HepG2 (cell line): ENCODE results near the gene HOXA5. TPM values are rescaled to one million over a fixed set of nuclear protein-coding genes. Genes with fewer than 3 reads are reported as not detected.

ENCODE experiments used
- ATAC-seq: fragments of 200-7000 bp; cut with Tn5 transposase; 3 replicates; pipeline ENCODE4 v1.9.1; 2020; ENCODE audit warnings: mild to moderate bottlenecking, moderate library complexity
- BruUV-seq: library from RNA; stranded (reverse); fragments of 400-500 nt; replicated peaks from 2 replicates; lab custom pipeline; 2021; lab: Mats Ljungman, UMichigan
- CTCF ChIA-PET: fragments of 300-600 bp; formaldehyde crosslinking; extraction: SDS; loops from one replicate; lab custom pipeline; 2021; ENCODE audit warnings: low total read pairs, inconsistent platforms, low intra/inter-chr PET ratio; lab: Yijun Ruan, JAX
- POLR2A ChIA-PET: fragments of 350-600 bp; sonication (Branson Sonifier 250); formaldehyde crosslinking; loops from one replicate; lab custom pipeline; 2020; ENCODE audit warnings: antibody characterized with exemption, inconsistent platforms; lab: Yijun Ruan, JAX
- DNase-seq: peaks from one replicate; pipeline ENCODE4 v3.0.0-alpha.2; 2015; ENCODE audit warnings: low spot score
- FAIRE-seq: peaks from 3 replicates; lab custom pipeline; 2011; peaks lifted over from hg19 to GRCh38; lab: Jason Lieb, UNC
- H2AFZ ChIP-seq: one replicate; pipeline ENCODE4 v1.6.1; 2011; ENCODE audit warnings: low read length, inconsistent platforms
- H3K27ac ChIP-seq: fragments of 300-600 bp; 3 replicates; pipeline ENCODE4 v1.8.0; 2011; ENCODE audit warnings: mixed run types, mild to moderate bottlenecking, mixed read lengths, low read length, inconsistent platforms; ENCODE audit not compliant: insufficient read depth; ENCODE audit errors: extremely low read length
- H3K27me3 ChIP-seq, 2 experiments: fragments of 200-600 bp in 1 of 2; 2 replicates in 1 of 2; 3 replicates in 1 of 2; pipeline versions ENCODE4 v1.6.0 to v1.8.0; 2011; ENCODE audit warnings: low read length in 2 of 2, mild to moderate bottlenecking in 2 of 2, moderate library complexity in 2 of 2, inconsistent platforms in 1 of 2; ENCODE audit not compliant: insufficient read depth in 2 of 2, control insufficient read depth in 1 of 2
- H3K36me3 ChIP-seq, 2 experiments: fragments of 200-600 bp in 1 of 2; replicated peaks in 1 of 2; 2 replicates in 1 of 2; 3 replicates in 1 of 2; pipeline versions ENCODE4 v1.5.1 to v1.8.0; 2011; ENCODE audit warnings: low read length in 2 of 2, inconsistent platforms in 1 of 2; ENCODE audit not compliant: insufficient read depth in 2 of 2, control insufficient read depth in 1 of 2
- H3K4me1 ChIP-seq: 2 replicates; pipeline ENCODE4 v1.5.1; 2012; ENCODE audit warnings: low read length, inconsistent platforms; ENCODE audit not compliant: insufficient read depth
- H3K4me2 ChIP-seq: 2 replicates; pipeline ENCODE4 v1.6.0; 2011; ENCODE audit warnings: low read depth, low read length, inconsistent platforms
- H3K4me3 ChIP-seq, 3 experiments: fragments of 200-600 bp in 1 of 3; sonication (generic), shearing (Covaris generic) in 1 of 3; replicated peaks in 1 of 3; 2 replicates each; pipeline ENCODE4 v1.5.1; 2011 to 2016; ENCODE audit warnings: low read length in 3 of 3, inconsistent platforms in 2 of 3, low read depth in 2 of 3, mild to moderate bottlenecking in 2 of 3, control low read depth in 1 of 3, mixed read lengths in 1 of 3; ENCODE audit not compliant: insufficient read depth in 1 of 3
- H3K79me2 ChIP-seq: one replicate; pipeline ENCODE4 v1.6.1; 2011; ENCODE audit warnings: low read length, inconsistent platforms; ENCODE audit not compliant: insufficient read depth
- H3K9ac ChIP-seq: 2 replicates; pipeline ENCODE4 v1.6.0; 2011; ENCODE audit warnings: mild to moderate bottlenecking, low read depth, low read length, inconsistent platforms; ENCODE audit not compliant: insufficient read depth
- H3K9me3 ChIP-seq: 2 replicates; pipeline ENCODE4 v1.5.1; 2012; ENCODE audit warnings: mild to moderate bottlenecking, low read length
- H4K20me1 ChIP-seq: 2 replicates; pipeline ENCODE4 v1.6.0; 2011; ENCODE audit warnings: inconsistent platforms, mild to moderate bottlenecking, low read length, moderate library complexity; ENCODE audit not compliant: insufficient read depth
- HNRNPH1 ChIP-seq: fragments of 200-400 bp; formaldehyde crosslinking; optimal IDR thresholded peaks from 2 replicates; pipeline ENCODE3; 2017; ENCODE audit warnings: mild to moderate bottlenecking, low read depth, low read length
- HNRNPL ChIP-seq: fragments of 200-400 bp; formaldehyde crosslinking; IDR thresholded peaks from 2 replicates; pipeline ENCODE4 v1.6.1; 2017; ENCODE audit warnings: mild to moderate bottlenecking, low read depth, low read length
- KLF6 ChIP-seq: IDR thresholded peaks from 2 replicates; pipeline ENCODE4 v1.8.0; 2016; ENCODE audit warnings: missing biosample characterization, missing genetic modification reagents
- REXO4 ChIP-seq: sonication (generic); formaldehyde crosslinking; IDR thresholded peaks from 2 replicates; pipeline ENCODE4 v1.8.0; 2022; ENCODE audit warnings: missing genetic modification reagents, mild to moderate bottlenecking, borderline replicate concordance
- ZBTB3 ChIP-seq: sonication (generic); formaldehyde crosslinking; IDR thresholded peaks from 2 replicates; pipeline ENCODE4 v1.4.0; 2020; ENCODE audit warnings: low read depth, mild to moderate bottlenecking, moderate library complexity, missing genetic modification reagents, borderline replicate concordance
- ZNF160 ChIP-seq: sonication (generic); formaldehyde crosslinking; IDR thresholded peaks from 2 replicates; pipeline ENCODE4 v1.8.0; 2022; ENCODE audit warnings: mild to moderate bottlenecking, inconsistent platforms, missing genetic modification reagents
- ZNF251 ChIP-seq: sonication (generic); formaldehyde crosslinking; IDR thresholded peaks from 2 replicates; pipeline ENCODE4 v1.9.0; 2021; ENCODE audit warnings: mild to moderate bottlenecking, missing genetic modification reagents
- ZNF496 ChIP-seq: sonication (generic); formaldehyde crosslinking; IDR thresholded peaks from 2 replicates; pipeline ENCODE4 v1.8.1; 2023; ENCODE audit warnings: mild to moderate bottlenecking, moderate library complexity, missing genetic modification reagents; ENCODE audit not compliant: insufficient replicate concordance
- ZNF660 ChIP-seq: sonication (generic); formaldehyde crosslinking; IDR thresholded peaks from 2 replicates; pipeline ENCODE4 v1.5.1; 2020; ENCODE audit warnings: mild to moderate bottlenecking, low read depth, missing genetic modification reagents, borderline replicate concordance
- ZNF878 ChIP-seq: sonication (generic); formaldehyde crosslinking; IDR thresholded peaks from 2 replicates; pipeline ENCODE4 v1.8.1; 2023; ENCODE audit warnings: mild to moderate bottlenecking, missing genetic modification reagents, moderate library complexity
- WGBS: methylation state at CpG from one replicate; pipeline ENCODE4 v1.1.6; 2017; ENCODE audit warnings: low lambda C conversion rate; 5-methylcytosine and 5-hydroxymethylcytosine counted together
- in situ Hi-C: cut with HindIII; loops from 2 replicates; pipeline ENCODE4 v1.10.0; 2017; ENCODE audit warnings: low pct_unique_long_range_greater_than_20kb; ENCODE audit not compliant: extremely low pct_ligation_motif_present
- intact Hi-C: fragments of 100-400 bp; cut with micrococcal nuclease; formaldehyde crosslinking; loops from one replicate; pipeline ENCODE4 v1.10.0; 2022; ENCODE audit not compliant: unreplicated experiment
- polyA plus RNA-seq, 8 experiments: library from polyadenylated mRNA; depleted of rRNA in 3 of 8; stranded (reverse) in 7 of 8; unstranded in 1 of 8; fragments of >200 nt; fragmentation: Illumina TruSeq in 4 of 8; extraction: Trizol in 4 of 8; gene quantifications; 2 replicates each; pipeline versions ENCODE4 v1.2.1 to v1.2.3, GENCODE V29; 2011 to 2016; ENCODE audit warnings: low read depth in 4 of 8, missing spikeins in 1 of 8, mixed read lengths in 1 of 8; ENCODE audit not compliant: insufficient read depth in 1 of 8
- total RNA-seq, 5 experiments: library from RNA; depleted of rRNA; stranded (reverse); fragments of >200 nt; fragmentation: Illumina TruSeq; extraction: Trizol; gene quantifications; 2 replicates each; pipeline ENCODE4 v1.2.3, GENCODE V29; 2016; ENCODE audit warnings: low read depth in 1 of 5
- TF ChIP-seq, protein P1 (sequence below): sonication (generic); formaldehyde crosslinking; IDR thresholded peaks from 2 replicates; pipeline ENCODE4 v1.4.0; 2020; ENCODE audit warnings: missing genetic modification reagents
- TF ChIP-seq, protein P2 (sequence below): sonication (generic); formaldehyde crosslinking; IDR thresholded peaks from 2 replicates; pipeline ENCODE4 v1.4.0; 2020; ENCODE audit warnings: mild to moderate bottlenecking, low read depth, missing genetic modification reagents
- TF ChIP-seq, protein P3 (sequence below): sonication (generic); formaldehyde crosslinking; IDR thresholded peaks from 2 replicates; pipeline ENCODE4 v1.4.0; 2020; ENCODE audit warnings: missing genetic modification reagents

HOXA5 gene
- total and polyA plus RNA-seq, 2 of the 13 experiments (the other 11 are each of a cell fraction or from before 2014, with no cell fraction given) = 3.2 to 3.6 TPM

DNA sequence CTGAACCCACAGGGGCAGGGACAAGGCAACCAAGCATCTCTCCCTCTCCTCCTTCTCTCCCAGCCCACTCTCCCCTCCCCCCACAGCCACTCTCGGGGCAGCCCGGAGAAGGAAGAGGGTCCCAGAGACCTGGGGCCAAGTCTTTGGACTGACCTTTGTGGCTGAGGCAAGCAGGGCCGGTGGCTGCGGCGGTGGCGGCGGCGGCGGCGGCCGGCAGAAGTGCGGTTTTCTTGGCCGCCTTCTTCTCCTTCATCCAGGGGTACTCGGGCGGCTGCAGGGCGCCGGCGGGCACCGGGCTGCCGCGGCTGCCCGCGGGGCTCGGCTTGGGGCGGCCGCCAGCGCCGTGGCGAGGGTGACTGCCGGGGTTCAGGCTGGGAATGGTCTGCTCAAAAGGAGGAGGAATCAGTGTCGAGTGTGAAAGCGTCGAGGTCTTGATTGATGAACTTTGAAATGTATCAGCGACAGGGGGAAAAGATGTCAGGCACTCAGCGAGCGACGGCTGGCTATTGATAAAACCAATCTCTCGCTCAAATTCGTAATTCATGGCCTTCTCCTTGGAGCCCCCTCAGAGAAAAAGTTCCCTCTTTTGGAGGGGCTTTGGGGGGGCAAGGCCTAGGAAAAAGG is 41.4 kb downstream of the HOXA5 start:
- H3K4me3 ChIP-seq = no peak overlapping the region
- no TSS peak for BruUV-seq

DNA sequence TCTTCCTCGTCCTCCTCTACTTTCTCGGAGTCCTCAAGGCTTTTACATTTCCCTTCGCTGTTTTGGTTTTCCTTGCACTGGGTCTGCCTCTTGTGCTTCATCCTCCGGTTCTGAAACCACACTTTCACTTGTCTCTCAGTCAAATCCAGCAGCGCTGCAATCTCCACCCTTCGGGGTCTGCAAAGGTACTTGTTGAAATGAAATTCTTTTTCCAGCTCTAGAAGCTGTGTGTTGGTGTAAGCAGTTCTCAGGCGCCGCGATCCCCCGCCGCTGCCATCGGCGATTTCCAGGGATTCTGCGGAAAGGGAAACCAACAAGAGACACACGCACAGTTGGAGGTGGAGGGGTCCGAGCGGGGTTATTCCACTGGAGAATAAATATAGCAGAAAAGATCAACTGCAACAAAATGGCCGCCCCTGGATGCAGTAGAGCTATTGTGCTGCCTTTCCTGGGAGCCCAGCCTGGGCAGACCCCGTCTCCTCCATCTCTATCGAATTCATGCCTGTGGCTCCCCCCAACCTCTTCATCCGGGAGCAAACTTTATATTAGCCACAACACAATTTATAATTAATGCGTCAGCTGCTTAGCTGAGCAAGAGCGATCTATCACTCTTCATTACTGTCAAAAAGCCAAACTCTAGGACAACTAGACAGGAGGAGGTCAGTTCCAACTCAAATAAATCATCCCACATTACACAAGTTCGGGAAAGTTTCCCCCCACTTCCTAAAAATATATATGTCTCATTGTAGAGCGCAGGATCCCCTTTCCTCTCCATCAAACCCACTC is 42.1 kb downstream of the HOXA5 start:
- POLR2A ChIA-PET = no interaction called here
- Histone ChIP-seq H3K36me3 (no peaks in the 10 kb centered on the region), H3K27me3 (no peaks in the 10 kb centered on the region), H3K9ac (no peak overlapping the region), H2AFZ (no peak overlapping the region), H3K79me2 (no peaks in the 10 kb centered on the region), H3K4me3 (no peak overlapping the region), H4K20me1 (no peaks in the 10 kb centered on the region), H3K4me2 (no peak overlapping the region), H3K4me1 (peaks cover 12% of the 10 kb centered on the region; the same call in 1 of the 2 replicates), H3K27ac (no peak overlapping the region), H3K9me3 (no peaks in the 10 kb centered on the region)
- in situ Hi-C loops (no loop called here), intact Hi-C loops (no loop called here)
- FAIRE-seq (no peak), ATAC-seq (no peak), DNase-seq (no peak)
- BruUV-seq = no TSS peak
- CTCF ChIA-PET = no interaction called here
- 94% methylated on average over 25 of the region's 25 CpGs for WGBS
- TF ChIP-seq ZNF878 (CRISPR knock-in tag) (no peak), ZBTB3 (no peak), ZNF251 (CRISPR knock-in tag) (no peak), KLF6 (CRISPR knock-in tag) (no peak), ZNF496 (no peak), ZNF160 (no peak)
- TF ChIP-seq, protein P1, sequence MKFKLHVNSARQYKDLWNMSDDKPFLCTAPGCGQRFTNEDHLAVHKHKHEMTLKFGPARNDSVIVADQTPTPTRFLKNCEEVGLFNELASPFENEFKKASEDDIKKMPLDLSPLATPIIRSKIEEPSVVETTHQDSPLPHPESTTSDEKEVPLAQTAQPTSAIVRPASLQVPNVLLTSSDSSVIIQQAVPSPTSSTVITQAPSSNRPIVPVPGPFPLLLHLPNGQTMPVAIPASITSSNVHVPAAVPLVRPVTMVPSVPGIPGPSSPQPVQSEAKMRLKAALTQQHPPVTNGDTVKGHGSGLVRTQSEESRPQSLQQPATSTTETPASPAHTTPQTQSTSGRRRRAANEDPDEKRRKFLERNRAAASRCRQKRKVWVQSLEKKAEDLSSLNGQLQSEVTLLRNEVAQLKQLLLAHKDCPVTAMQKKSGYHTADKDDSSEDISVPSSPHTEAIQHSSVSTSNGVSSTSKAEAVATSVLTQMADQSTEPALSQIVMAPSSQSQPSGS (CRISPR knock-in tag) = no peak
- TF ChIP-seq, protein P2, sequence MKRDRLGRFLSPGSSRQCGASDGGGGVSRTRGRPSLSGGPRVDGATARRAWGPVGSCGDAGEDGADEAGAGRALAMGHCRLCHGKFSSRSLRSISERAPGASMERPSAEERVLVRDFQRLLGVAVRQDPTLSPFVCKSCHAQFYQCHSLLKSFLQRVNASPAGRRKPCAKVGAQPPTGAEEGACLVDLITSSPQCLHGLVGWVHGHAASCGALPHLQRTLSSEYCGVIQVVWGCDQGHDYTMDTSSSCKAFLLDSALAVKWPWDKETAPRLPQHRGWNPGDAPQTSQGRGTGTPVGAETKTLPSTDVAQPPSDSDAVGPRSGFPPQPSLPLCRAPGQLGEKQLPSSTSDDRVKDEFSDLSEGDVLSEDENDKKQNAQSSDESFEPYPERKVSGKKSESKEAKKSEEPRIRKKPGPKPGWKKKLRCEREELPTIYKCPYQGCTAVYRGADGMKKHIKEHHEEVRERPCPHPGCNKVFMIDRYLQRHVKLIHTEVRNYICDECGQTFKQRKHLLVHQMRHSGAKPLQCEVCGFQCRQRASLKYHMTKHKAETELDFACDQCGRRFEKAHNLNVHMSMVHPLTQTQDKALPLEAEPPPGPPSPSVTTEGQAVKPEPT (CRISPR knock-in tag) = no peak

More for the DNA sequence above, 41.4 kb downstream of the HOXA5 start:
- ChIA-PET POLR2A (no interaction called here), CTCF (no interaction called here)
- H3K79me2 ChIP-seq = no peaks in the 10 kb centered on the region
- WGBS = 98% methylated on average over 39 of the region's 39 CpGs
- H3K9me3 ChIP-seq = no peaks in the 10 kb centered on the region
- intact Hi-C loops (no loop called here), in situ Hi-C loops (no loop called here)
- peaks cover 9% of the 10 kb centered on the region; the same call in 1 of the 2 replicates for H3K4me1 ChIP-seq
- H2AFZ ChIP-seq = no peak overlapping the region
- H3K27me3 ChIP-seq = no peaks in the 10 kb centered on the region
- no peak for FAIRE-seq
- no peaks in the 10 kb centered on the region for H4K20me1 ChIP-seq
- no peaks in the 10 kb centered on the region for H3K36me3 ChIP-seq
- ATAC-seq = no peak
- DNase-seq = no peak
- H3K27ac ChIP-seq = no peak overlapping the region
- no peak overlapping the region for H3K9ac ChIP-seq
- TF ChIP-seq, protein P3, sequence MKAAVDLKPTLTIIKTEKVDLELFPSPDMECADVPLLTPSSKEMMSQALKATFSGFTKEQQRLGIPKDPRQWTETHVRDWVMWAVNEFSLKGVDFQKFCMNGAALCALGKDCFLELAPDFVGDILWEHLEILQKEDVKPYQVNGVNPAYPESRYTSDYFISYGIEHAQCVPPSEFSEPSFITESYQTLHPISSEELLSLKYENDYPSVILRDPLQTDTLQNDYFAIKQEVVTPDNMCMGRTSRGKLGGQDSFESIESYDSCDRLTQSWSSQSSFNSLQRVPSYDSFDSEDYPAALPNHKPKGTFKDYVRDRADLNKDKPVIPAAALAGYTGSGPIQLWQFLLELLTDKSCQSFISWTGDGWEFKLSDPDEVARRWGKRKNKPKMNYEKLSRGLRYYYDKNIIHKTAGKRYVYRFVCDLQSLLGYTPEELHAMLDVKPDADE = no peak
- no peak for TF ChIP-seq HNRNPH1
- TF ChIP-seq ZNF660 (CRISPR knock-in tag) = no peak
- TF ChIP-seq REXO4 (CRISPR knock-in tag) = no peak
- TF ChIP-seq HNRNPL = no peak
- H3K4me2 ChIP-seq = no peak overlapping the region
